GM21737 (cell line): ENCODE measurements around the gene NYNRIN.

Experiments
- ATAC-seq: cut with Tn5 transposase; IDR thresholded peaks from one replicate; pipeline ENCODE4 v1.9.1; 2021; ENCODE audit warnings: mild to moderate bottlenecking, moderate library complexity; ENCODE audit not compliant: unreplicated experiment

The NYNRIN gene

GRCh38 chr14:24430143-24430681, 31.4 kb downstream of the NYNRIN start:
- ATAC-seq, result peak; percentile 42

- ATAC-seq, result no peak
Observed at GRCh38 chr14:24430682-24431568, 32.1 kb downstream of the NYNRIN start.

GRCh38 chr14:24431569-24432258, 32.9 kb downstream of the NYNRIN start:
- peak; percentile 48 for ATAC-seq

GRCh38 chr14:24432259-24433131, 33.7 kb downstream of the NYNRIN start:
- ATAC-seq, result no peak

GRCh38 chr14:24434036-24434435, 35.2 kb downstream of the NYNRIN start:
- ATAC-seq, result no peak

- no peak for ATAC-seq
Observed at GRCh38 chr14:24434676-24435075, 35.9 kb downstream of the NYNRIN start.

- ATAC-seq, result no peak
Observed at GRCh38 chr14:24435192-24435810, 36.5 kb downstream of the NYNRIN start.

GRCh38 chr14:24435998-24436354, 37.2 kb downstream of the NYNRIN start:
- ATAC-seq, result no peak

GRCh38 chr14:24436355-24437019, 37.7 kb downstream of the NYNRIN start:
- ATAC-seq, result no peak

GRCh38 chr14:24437020-24437735, 38.4 kb downstream of the NYNRIN start:
- no peak for ATAC-seq

- no peak for ATAC-seq
Observed at GRCh38 chr14:24437736-24438067, 38.9 kb downstream of the NYNRIN start.

GRCh38 chr14:24438223-24439097, 39.7 kb downstream of the NYNRIN start:
- ATAC-seq, result no peak

- no peak for ATAC-seq
Observed at GRCh38 chr14:24439257-24439656, 40.5 kb downstream of the NYNRIN start.

- no peak for ATAC-seq
Observed at GRCh38 chr14:24439830-24440605, 41.2 kb downstream of the NYNRIN start.

GRCh38 chr14:24440606-24441399, 42.0 kb downstream of the NYNRIN start:
- ATAC-seq, result no peak

- ATAC-seq, result no peak
Observed at GRCh38 chr14:24441485-24441884, 42.7 kb downstream of the NYNRIN start.

- no peak for ATAC-seq
Observed at GRCh38 chr14:24441904-24442239, 43.1 kb downstream of the NYNRIN start.
